IPS DF 19.7 (cell line): ENCODE results near the gene SIX1.

Source experiments
- DNase-seq: peaks from one replicate; pipeline ENCODE4 v3.0.0-alpha.2; 2013; ENCODE audit warnings: low read depth, low spot score

SIX1 gene

GRCh38 chr14:60648934-60649874 is at the start of gene SIX1:
Gene SIX1 (minus strand): TSS chr14:60649477. CDS start chr14:60649189, 288 bp downstream.
- no peak for DNase-seq

DNA sequence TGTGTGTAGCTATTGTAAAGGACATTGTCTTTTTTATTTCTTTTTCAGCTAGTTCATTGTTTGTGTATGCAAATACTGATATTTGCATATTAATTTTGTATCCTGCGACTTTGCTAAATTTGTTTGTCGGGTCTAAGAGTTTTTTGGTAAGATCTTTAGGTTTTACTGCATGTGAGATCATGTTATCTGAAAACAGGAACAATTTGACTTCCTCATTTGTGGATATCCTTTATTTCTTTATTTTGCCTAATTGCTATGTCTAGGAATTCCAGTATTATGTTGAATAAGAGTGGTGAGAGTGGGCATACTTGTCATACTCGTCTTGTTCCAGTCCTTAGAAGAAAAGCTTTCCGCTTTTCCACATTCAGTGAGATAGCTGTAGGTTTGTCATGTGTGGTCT is 46.0 kb upstream of the SIX1 start:
- DNase-seq = no peak

GRCh38 chr14:60691383-60692113 is 42.3 kb upstream of the SIX1 start:
- DNase-seq = no peak

DNA sequence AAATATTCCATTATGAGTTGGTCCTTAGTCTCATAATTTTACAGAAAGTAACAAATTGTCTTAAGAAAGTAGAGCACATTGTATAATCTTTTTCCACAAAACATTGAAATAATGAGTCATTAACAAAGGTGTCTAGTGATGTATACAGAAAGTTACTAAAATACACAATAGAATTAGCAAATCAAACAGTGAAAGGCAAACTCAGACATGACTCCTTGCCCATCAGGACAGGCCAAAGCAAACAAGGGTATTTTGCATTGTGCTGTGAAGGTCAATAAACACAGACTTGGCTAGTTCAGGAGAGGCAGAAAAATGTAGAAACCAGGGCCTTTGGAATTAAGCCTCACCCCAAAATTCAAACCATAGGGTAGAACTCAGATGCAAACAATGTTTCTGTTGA is 37.6 kb upstream of the SIX1 start:
- no peak for DNase-seq

DNA sequence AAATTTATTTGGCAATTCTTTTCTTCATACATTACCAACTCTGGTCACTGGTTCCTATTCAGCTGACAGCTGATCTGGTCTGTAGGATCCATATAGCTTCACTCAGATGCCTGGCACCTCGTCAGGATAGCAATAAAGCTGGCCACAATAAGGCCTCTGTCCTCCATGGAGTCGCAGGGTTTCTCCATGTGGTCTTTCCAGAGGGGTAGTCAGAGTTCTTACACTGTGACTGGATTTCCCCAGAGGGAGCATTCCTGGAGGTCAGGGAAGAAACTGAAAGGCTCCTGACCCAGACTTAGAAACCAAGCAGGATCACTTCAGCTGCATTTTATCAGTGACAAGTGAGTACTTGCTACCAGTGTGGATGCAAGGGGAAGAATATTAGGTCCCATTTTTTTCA is 34.9 kb upstream of the SIX1 start:
- no peak for DNase-seq

GRCh38 chr14:60681271-60681670 is 32.0 kb upstream of the SIX1 start:
- DNase-seq = no peak

- DNase-seq = no peak
Measured at GRCh38 chr14:60680511-60680910, 31.2 kb upstream of the SIX1 start.

- no peak for DNase-seq
Measured at GRCh38 chr14:60679566-60680258, 30.4 kb upstream of the SIX1 start.

DNA sequence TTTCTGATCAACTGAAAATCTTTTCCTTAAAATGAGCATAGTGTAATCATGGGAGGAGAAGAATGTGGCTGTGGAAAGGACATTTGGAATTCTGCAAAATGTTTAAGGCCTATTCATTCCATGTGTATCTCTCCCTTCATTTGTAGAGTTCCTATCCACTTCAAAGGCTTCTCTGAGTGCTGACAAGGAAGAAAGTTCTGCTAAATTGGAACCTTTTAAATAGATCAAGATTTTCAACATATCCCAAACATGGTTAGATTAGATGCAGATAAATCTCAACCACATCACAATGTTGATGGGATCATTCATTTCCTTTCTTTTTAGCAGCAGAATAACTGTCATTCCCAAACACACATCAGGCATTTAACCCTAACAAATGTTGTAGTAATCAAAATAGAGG is 28.4 kb upstream of the SIX1 start:
- DNase-seq = no peak

DNA sequence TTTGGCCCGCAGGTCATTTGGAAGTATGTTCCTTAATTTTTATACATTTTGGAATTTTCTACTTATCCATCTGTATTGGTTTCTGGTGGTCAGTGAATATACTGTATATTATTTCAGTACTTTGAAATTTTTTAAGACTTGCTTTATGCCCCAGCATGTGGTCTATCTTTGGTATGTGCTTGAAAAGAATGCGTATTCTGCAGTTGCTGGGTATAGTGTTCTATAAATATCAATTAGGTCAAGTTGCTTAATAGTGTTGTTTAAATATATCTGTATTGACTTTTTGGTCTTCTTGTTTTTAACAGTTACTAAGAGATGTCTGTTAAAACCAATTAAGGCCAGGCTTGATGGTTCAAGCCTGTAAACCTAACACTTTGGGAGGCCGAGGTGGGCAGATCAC is 21.7 kb upstream of the SIX1 start:
- no peak for DNase-seq

DNA sequence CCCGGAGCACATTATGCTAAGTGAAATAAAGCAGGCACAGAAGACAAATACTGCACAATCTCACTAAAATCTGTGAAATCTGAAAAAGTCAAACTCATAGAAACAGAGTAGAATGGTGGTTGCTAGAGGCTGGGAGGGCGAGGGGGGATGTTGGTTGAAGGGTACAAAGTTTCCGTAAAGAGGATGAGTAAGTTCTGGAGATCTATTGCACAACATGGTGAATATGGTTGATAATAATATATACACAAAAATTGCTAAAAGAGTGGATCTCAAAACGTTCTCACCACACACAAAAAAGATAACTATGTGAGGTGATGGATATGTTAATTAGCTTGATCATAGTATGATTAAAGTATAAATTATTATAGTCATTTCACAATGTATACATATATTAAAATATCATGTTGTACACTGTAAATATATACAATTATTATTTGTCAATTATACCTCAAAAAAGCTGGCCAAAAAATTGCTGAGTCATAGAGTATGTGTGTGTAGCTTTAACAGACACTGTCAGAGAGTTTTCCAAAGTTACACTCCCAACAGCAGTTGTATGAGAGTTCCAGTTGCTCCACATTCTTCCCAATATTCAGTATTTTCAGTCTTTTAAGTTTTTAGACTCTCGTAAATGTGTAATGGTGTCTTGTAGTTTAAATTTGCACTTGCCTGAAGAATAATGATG is 19.3 kb upstream of the SIX1 start:
- DNase-seq = no peak

DNA sequence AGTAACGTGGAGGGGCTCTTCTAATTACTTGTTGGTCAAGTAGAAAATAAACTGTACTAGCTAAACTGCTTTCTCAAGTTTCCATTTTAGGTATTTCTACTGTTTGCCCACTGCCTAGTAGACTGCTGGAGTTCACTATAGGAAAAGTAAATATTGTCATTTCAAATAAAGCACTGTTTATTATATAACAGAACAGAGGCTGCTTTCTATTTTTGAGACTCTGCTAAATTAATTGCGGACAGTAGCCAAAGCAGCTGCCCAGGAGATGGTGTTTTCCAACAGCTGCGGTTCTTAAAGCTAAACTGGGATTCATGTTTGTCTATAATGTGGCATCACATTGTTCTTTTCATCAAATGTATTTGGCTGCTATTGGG is 15.9 kb upstream of the SIX1 start:
- DNase-seq = no peak

DNA sequence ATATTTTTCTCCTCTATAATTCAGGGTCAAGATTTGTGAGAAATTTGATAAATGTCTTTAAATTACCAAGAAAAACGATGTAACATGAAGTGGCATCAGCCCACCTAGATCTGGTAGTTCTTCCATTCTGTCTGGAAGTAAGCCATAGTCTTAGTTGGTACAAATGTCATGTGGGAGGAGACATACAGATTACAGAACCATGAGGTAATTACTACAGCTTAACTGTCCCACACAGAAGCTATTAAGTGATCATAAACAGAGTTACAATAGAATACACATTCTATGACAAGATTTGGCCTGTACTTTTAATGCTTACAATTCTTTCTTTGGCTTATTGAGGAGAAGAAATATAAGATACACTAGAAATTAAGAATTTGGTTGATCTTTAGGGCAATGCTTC is 13.7 kb upstream of the SIX1 start:
- no peak for DNase-seq

DNA sequence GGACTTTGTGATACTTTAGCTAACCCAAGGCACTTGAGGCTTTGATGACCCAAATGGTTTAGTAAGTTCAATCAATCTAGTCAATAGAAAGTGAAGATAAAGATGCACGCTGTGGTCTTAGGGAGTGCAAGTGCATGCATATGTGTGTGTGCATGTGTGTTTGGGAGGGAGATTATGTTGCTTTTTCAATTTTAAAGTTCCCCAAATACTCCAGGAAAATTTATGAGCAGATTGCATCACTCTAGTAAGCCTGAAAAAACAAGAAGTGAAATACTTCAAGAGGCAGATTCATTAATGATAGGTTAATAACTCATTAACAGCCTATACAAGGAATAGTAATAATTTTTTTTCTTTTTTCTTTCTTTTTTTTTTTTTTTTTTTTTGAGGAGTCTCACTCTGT is 12.4 kb upstream of the SIX1 start:
- DNase-seq = no peak

DNA sequence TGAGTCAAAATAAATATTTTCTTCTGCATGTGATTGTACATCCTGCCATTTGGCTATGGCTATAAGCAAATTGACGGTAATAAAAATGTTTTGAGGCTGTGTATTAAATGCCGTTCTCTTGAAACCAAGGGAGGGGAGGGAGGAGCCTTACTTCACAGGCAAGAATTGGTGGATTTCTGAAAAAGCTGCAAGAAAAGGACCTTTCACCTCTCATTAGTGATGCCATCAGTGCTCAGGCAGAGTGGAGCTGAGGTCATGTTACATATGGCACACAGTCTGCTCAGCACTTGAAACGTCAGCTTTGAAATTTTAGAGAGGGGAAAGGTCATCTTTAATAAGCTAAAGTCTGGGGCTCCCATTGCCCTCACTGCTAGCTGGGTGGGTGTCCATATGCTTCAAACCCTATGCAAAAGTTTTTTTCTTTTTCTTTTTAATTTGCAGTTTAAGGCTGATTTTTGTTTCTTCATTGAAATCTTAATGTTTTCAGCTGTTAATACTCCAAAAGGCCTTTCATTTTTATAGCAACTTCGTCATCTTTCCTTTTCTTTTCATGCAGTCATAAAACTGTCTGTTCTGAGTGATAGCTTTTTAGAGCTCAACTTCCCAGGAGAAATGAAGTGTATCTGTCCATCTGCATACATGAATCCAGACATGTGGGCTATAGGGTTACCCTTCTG is 9.8 kb upstream of the SIX1 start:
- DNase-seq = no peak

GRCh38 chr14:60658211-60658690 is 9.0 kb upstream of the SIX1 start:
- no peak for DNase-seq

GRCh38 chr14:60657456-60658210 is 8.4 kb upstream of the SIX1 start:
- no peak for DNase-seq

- DNase-seq = no peak
Measured at GRCh38 chr14:60656686-60657455, 7.6 kb upstream of the SIX1 start.

DNA sequence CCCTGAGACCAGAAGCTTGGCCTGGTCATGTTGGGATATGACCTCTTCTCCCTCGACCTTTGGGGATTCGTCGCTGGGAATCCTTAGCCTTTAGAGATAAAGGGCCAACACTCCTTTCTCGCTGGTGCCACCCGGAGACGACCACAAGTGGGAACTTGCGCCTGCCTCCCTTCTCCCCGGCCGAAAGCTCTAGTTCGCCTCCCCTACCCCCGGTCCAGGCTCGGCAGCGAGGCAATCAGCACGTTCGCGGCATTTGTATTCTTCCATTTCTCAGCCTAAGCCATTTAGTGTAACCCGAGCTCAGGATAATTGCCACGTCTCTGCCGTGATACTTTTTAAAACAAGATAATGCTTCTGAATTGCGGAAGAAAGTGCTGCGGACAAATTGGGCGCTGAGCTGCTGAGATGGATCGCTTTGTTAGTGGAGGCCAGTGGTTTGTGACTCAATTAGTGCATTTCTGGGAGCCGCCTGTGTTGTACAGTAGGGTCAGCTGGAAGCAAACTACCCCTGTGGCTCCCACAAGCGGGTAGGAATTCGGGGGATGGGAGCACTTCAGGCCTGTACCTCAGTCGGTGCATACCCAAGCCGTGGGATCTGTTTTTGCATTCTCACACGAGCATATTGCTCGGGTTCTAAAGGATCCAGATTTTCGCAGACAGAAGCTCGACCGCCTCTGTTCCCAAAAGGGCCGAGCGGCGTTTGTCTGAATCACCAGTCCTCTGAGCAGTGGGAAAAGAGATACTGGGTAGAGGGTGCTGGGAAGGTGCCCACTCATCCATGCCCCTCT is 6.8 kb upstream of the SIX1 start:
- no peak for DNase-seq
